IMR-90 (cell line): ENCODE results near the gene RHBDF1. TPM values are rescaled to one million over a fixed set of nuclear protein-coding genes. Genes with fewer than 3 reads are reported as not detected.

Source experiments
- ATAC-seq: fragments of 200-7000 bp; cut with Tn5 transposase; 2 replicates; pipeline ENCODE4 v1.9.1; 2020; ENCODE audit warnings: low read depth, mild to moderate bottlenecking, moderate library complexity
- BruUV-seq: library from RNA; stranded (reverse); fragments of 400-500 nt; replicated peaks from 2 replicates; lab custom pipeline; 2021; lab: Mats Ljungman, UMichigan
- CTCF ChIA-PET: fragments of 300-600 bp; formaldehyde crosslinking; extraction: SDS; loops from one replicate; lab custom pipeline; 2021; ENCODE audit warnings: antibody characterized with exemption; lab: Yijun Ruan, JAX
- POLR2A ChIA-PET: fragments of 300-600 bp; sonication (Branson Sonifier 250); formaldehyde crosslinking; loops from one replicate; lab custom pipeline; 2022; ENCODE audit warnings: antibody characterized with exemption; ENCODE audit not compliant: unreplicated experiment; lab: Charles Lee
- DNase-seq: peaks from one replicate; pipeline ENCODE4 v3.0.0; 2013
- H2AFZ ChIP-seq: replicated peaks from 2 replicates; pipeline ENCODE3; 2013; ENCODE audit warnings: low read length, mild to moderate bottlenecking; ENCODE audit not compliant: poor library complexity
- H2AK5ac ChIP-seq: 2 replicates; pipeline ENCODE4 v1.6.1; 2013; ENCODE audit warnings: low read depth, low read length, inconsistent platforms
- H2AK9ac ChIP-seq: replicated peaks from 2 replicates; pipeline ENCODE3; 2013; ENCODE audit warnings: mild to moderate bottlenecking, low read depth, low read length, moderate library complexity; ENCODE audit not compliant: poor library complexity
- H2BK120ac ChIP-seq: 2 replicates; pipeline ENCODE4 v1.6.1; 2013; ENCODE audit warnings: low read depth, low read length, inconsistent platforms
- H2BK15ac ChIP-seq: 3 replicates; pipeline ENCODE4 v1.6.1; 2013; ENCODE audit warnings: low read depth, low read length, inconsistent platforms
- H2BK20ac ChIP-seq: 2 replicates; pipeline ENCODE4 v1.6.1; 2013; ENCODE audit warnings: low read depth, mild to moderate bottlenecking, inconsistent platforms, low read length, moderate library complexity
- H2BK5ac ChIP-seq: 2 replicates; pipeline ENCODE4 v1.6.1; 2013; ENCODE audit warnings: mild to moderate bottlenecking, low read depth, low read length, inconsistent platforms; ENCODE audit not compliant: poor library complexity, severe bottlenecking
- H3K14ac ChIP-seq: replicated peaks from 2 replicates; pipeline ENCODE4 v1.6.1; 2013; ENCODE audit warnings: low read depth, low read length, inconsistent platforms
- H3K18ac ChIP-seq: 2 replicates; pipeline ENCODE4 v1.6.1; 2013; ENCODE audit warnings: low read depth, low read length, control low read depth
- H3K23ac ChIP-seq: 2 replicates; pipeline ENCODE4 v1.6.1; 2013; ENCODE audit warnings: low read depth, low read length, inconsistent platforms
- H3K27ac ChIP-seq: 2 replicates; pipeline ENCODE4 v1.5.1; 2013; ENCODE audit warnings: mild to moderate bottlenecking, control low read depth, low read length; ENCODE audit not compliant: insufficient read depth
- H3K27me3 ChIP-seq: 2 replicates; pipeline ENCODE4 v1.6.1; 2013; ENCODE audit warnings: low read length; ENCODE audit not compliant: control insufficient read depth, insufficient read depth
- H3K36me3 ChIP-seq: 2 replicates; pipeline ENCODE4 v1.6.1; 2013; ENCODE audit warnings: low read length, mixed read lengths; ENCODE audit not compliant: control insufficient read depth, insufficient read depth
- H3K4ac ChIP-seq: 2 replicates; pipeline ENCODE4 v1.6.1; 2013; ENCODE audit warnings: low read depth, low read length, inconsistent platforms
- H3K4me1 ChIP-seq: 2 replicates; pipeline ENCODE4 v1.6.1; 2013; ENCODE audit warnings: low read length, mixed read lengths; ENCODE audit not compliant: control insufficient read depth, insufficient read depth
- H3K4me2 ChIP-seq: 2 replicates; pipeline ENCODE4 v1.6.1; 2013; ENCODE audit warnings: low read depth, mild to moderate bottlenecking, control low read depth, low read length, moderate library complexity
- H3K4me3 ChIP-seq: 2 replicates; pipeline ENCODE4 v1.5.1; 2013; ENCODE audit warnings: low read depth, mild to moderate bottlenecking, control low read depth, low read length, moderate library complexity; ENCODE audit not compliant: insufficient read depth
- H3K56ac ChIP-seq: 2 replicates; pipeline ENCODE4 v1.6.1; 2013; ENCODE audit warnings: low read length, inconsistent platforms; ENCODE audit not compliant: insufficient read depth; ENCODE audit errors: extremely low read depth
- H3K79me1 ChIP-seq, 2 experiments: 2 replicates each; pipeline ENCODE4 v1.6.1; 2013; ENCODE audit warnings: low read length in 2 of 2, inconsistent platforms in 1 of 2, low read depth in 1 of 2
- H3K9ac ChIP-seq: 2 replicates; pipeline ENCODE4 v1.6.1; 2013; ENCODE audit warnings: low read depth, low read length, control low read depth
- H3K9me1 ChIP-seq: 2 replicates; pipeline ENCODE4 v1.6.1; 2013; ENCODE audit warnings: low read length, inconsistent platforms; ENCODE audit not compliant: insufficient read depth
- H3K9me3 ChIP-seq: 2 replicates; pipeline ENCODE4 v1.6.1; 2013; ENCODE audit warnings: low read length; ENCODE audit not compliant: control insufficient read depth, insufficient read depth
- H4K20me1 ChIP-seq: 2 replicates; pipeline ENCODE4 v1.6.1; 2013; ENCODE audit warnings: low read length, inconsistent platforms; ENCODE audit not compliant: insufficient read depth
- H4K5ac ChIP-seq: 2 replicates; pipeline ENCODE4 v1.6.1; 2013; ENCODE audit warnings: mild to moderate bottlenecking, low read depth, low read length, control low read depth
- H4K8ac ChIP-seq, 2 experiments: 2 replicates each; pipeline ENCODE4 v1.6.1; 2013; ENCODE audit warnings: low read depth in 2 of 2, low read length in 2 of 2, control low read depth in 1 of 2, inconsistent platforms in 1 of 2
- H4K91ac ChIP-seq: 2 replicates; pipeline ENCODE4 v1.6.1; 2013; ENCODE audit warnings: low read depth, low read length, inconsistent platforms; ENCODE audit not compliant: insufficient read depth
- BHLHE40 ChIP-seq: fragments of 150-350 bp; IDR thresholded peaks from 2 replicates; pipeline ENCODE4 v1.6.1; 2016; ENCODE audit warnings: mild to moderate bottlenecking, low read depth, low read length
- CEBPB ChIP-seq: IDR thresholded peaks from 2 replicates; pipeline ENCODE4 v1.6.1; 2012; ENCODE audit warnings: low read depth, low read length, improper control_type of control experiment
- CHD1 ChIP-seq: IDR thresholded peaks from 2 replicates; pipeline ENCODE4 v1.6.1; 2012; ENCODE audit warnings: low read depth, low read length, improper control_type of control experiment
- FOS ChIP-seq: fragments of 150-350 bp; IDR thresholded peaks from 2 replicates; pipeline ENCODE4 v1.6.1; 2016; ENCODE audit warnings: low read depth, low read length
- MAFK ChIP-seq: IDR thresholded peaks from 2 replicates; pipeline ENCODE4 v1.6.1; 2012; ENCODE audit warnings: low read depth, low read length, improper control_type of control experiment
- MAZ ChIP-seq: IDR thresholded peaks from 2 replicates; pipeline ENCODE4 v1.6.1; 2012; ENCODE audit warnings: low read depth, mild to moderate bottlenecking, low read length, improper control_type of control experiment, moderate library complexity, borderline replicate concordance
- MXI1 ChIP-seq: IDR thresholded peaks from 2 replicates; pipeline ENCODE4 v1.6.1; 2012; ENCODE audit warnings: low read depth, mild to moderate bottlenecking, low read length, moderate library complexity, borderline replicate concordance
- NFE2L2 ChIP-seq: fragments of 150-350 bp; IDR thresholded peaks from 2 replicates; pipeline ENCODE4 v1.6.1; 2016; ENCODE audit warnings: low read depth, mild to moderate bottlenecking, low read length
- POLR2A ChIP-seq: IDR thresholded peaks from 2 replicates; pipeline ENCODE4 v1.6.1; 2012; ENCODE audit warnings: mild to moderate bottlenecking, low read depth, low read length
- RAD21 ChIP-seq: IDR thresholded peaks from 2 replicates; pipeline ENCODE4 v1.6.1; 2012; ENCODE audit warnings: low read length, improper control_type of control experiment
- RFX5 ChIP-seq: IDR thresholded peaks from 2 replicates; pipeline ENCODE4 v1.8.0; 2012; ENCODE audit warnings: low read depth, mild to moderate bottlenecking, low read length, moderate library complexity
- USF2 ChIP-seq: fragments of 150-350 bp; IDR thresholded peaks from 2 replicates; pipeline ENCODE4 v1.6.1; 2017; ENCODE audit warnings: mild to moderate bottlenecking, antibody characterized with exemption, low read length, low read depth
- WGBS, 2 experiments: methylation state at CpG; one replicate each; pipeline versions ENCODE4 v1.1.5 to v1.1.7; 2013; ENCODE audit warnings: missing lambda C conversion rate in 2 of 2; ENCODE audit not compliant: insufficient read length in 1 of 2; ENCODE audit errors: extremely low coverage in 2 of 2; 5-methylcytosine and 5-hydroxymethylcytosine counted together
- dilution Hi-C: fragments of 300-500 bp; cut with HindIII; formaldehyde crosslinking; loops from one replicate; pipeline ENCODE4 v1.14.3; 2018; ENCODE audit warnings: low sequenced_read_pairs; ENCODE audit not compliant: unreplicated experiment
- in situ Hi-C: fragments of 300-500 bp; cut with MboI; formaldehyde crosslinking; loops from 3 replicates; pipeline ENCODE4 v1.14.3; 2019; ENCODE audit warnings: low sequenced_read_pairs, inconsistent platforms, mixed read lengths
- intact Hi-C: fragments of 100-400 bp; cut with micrococcal nuclease; formaldehyde crosslinking; loops from 2 replicates; pipeline ENCODE4 v1.10.0; 2022
- polyA plus RNA-seq, 3 experiments: library from polyadenylated mRNA; depleted of rRNA; stranded (reverse); fragments of >200 nt; gene quantifications; 2 replicates each; pipeline ENCODE4 v1.2.3, GENCODE V29; 2012; ENCODE audit warnings: low replicate concordance in 1 of 3
- total RNA-seq: library from RNA; depleted of rRNA; stranded (reverse); fragments of >200 nt; gene quantifications from 2 replicates; pipeline ENCODE4 v1.2.3, GENCODE V29; 2012
- TF ChIP-seq, protein P1 (sequence below): fragments of 150-350 bp; IDR thresholded peaks from 2 replicates; pipeline ENCODE4 v1.6.1; 2016; ENCODE audit warnings: low read depth, mild to moderate bottlenecking, low read length, moderate library complexity, borderline replicate concordance
- TF ChIP-seq, protein P2 (sequence below): conservative IDR thresholded peaks from 2 replicates; pipeline ENCODE4 v1.5.1; 2012; ENCODE audit warnings: mild to moderate bottlenecking, low read depth, low read length, improper control_type of control experiment

The RHBDF1 gene
- total and polyA plus RNA-seq, 2 of the 4 experiments (the other 2 are of a cell fraction): 13.8 to 86.6 TPM

DNA sequence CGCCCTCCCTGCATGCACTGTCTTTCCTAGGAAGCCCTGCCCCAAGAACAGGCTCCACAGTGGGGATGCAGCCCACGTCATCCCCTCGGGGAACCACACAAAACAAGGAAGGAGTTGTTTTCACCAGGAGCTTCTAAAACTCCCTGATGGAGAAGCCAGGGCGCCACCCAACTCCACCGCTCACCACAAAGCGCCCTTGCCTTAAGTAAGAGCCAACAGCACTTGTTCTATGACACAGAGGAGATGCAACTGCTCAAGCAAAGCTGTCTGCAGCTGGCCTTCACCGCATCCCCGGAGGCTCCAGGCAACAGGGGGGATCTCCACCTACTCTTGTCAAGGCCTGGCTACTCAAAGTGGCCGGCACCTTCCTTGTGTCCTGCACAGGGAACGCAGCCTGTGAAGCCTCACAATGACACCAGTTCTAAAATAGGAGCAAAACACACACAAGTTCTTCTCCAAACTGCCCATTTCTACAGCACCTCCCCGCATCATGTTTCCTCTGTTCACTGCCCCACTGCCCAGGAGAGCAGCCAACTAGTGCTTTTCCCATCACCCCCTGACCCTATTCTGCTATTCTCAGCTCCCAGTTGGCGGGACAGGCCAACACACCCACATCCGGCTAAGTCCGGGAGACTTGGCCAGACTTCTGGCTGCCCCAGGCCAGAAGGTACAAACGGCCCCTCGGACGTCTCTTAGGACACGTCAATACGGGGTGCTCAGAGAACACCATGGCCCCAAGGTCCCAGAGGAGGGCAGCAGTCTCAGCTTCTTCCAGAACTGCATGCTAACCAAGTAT, 29.8 kb upstream of the RHBDF1 start (continued):
- TF ChIP-seq RFX5: no peak

DNA sequence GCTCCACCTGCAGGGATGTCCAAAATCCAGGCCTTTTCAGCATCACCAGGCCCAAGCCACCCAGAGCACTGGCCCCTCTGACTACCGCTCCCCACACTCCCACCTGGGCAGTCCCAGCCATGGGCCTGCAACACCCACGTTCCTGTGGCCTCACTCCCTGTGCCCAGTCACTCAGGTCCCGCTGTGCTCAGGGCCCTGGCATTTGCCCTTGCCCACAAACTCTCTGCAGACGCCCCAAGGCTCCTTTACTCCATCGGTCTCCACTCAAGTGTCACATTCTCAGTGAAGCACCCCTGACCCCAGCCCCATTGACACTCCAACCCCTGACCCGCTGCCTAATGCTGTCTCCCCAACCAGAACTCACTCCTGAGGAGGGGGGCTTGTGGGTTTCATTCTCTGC, 29.2 kb upstream of the RHBDF1 start:
- ATAC-seq (no peak), DNase-seq (no peak)
- H3K4me2 ChIP-seq: no peak overlapping the region
- no peak overlapping the region for H2BK5ac ChIP-seq
- no peak overlapping the region for H3K23ac ChIP-seq
- H3K4me3 ChIP-seq: no peak overlapping the region
- H3K27ac ChIP-seq: no peak overlapping the region
- no peak overlapping the region for H4K91ac ChIP-seq
- dilution Hi-C loops (no loop called here), intact Hi-C loops (no loop called here), in situ Hi-C loops (no loop called here)
- H2AK9ac ChIP-seq: no peak overlapping the region
- no peak overlapping the region for H2BK120ac ChIP-seq
- peaks cover 3 to 27% of the 10 kb centered on the region in 2 experiments; a peak in 2 of 4 replicates for H3K79me1 ChIP-seq
- no peak overlapping the region for H4K8ac ChIP-seq
- peaks cover 23% of the 10 kb centered on the region for H4K20me1 ChIP-seq
- CTCF ChIA-PET: no interaction called here
- WGBS, 2 experiments: 79% methylated on average over 2 of the region's 6 CpGs; no CpG with 5 or more reads in 1 of the 2 experiments
- no peak overlapping the region for H2AFZ ChIP-seq
- H3K4me1 ChIP-seq: peaks cover 3% of the 10 kb centered on the region; the same call in 1 of the 2 replicates
- H2AK5ac ChIP-seq: no peak overlapping the region
- BruUV-seq: no TSS peak
- no peak overlapping the region for H4K5ac ChIP-seq
- no peak overlapping the region for H3K4ac ChIP-seq
- POLR2A ChIA-PET: no interaction called here
- no peaks in the 10 kb centered on the region for H3K9me3 ChIP-seq
- H3K9me1 ChIP-seq: no peaks in the 10 kb centered on the region
- peaks cover 37% of the 10 kb centered on the region for H3K36me3 ChIP-seq
- no peak overlapping the region for H2BK15ac ChIP-seq
- H3K56ac ChIP-seq: no peak overlapping the region
- no peaks in the 10 kb centered on the region for H3K27me3 ChIP-seq
- H2BK20ac ChIP-seq: no peak overlapping the region
- H3K9ac ChIP-seq: no peak overlapping the region
- no peak overlapping the region for H3K14ac ChIP-seq
- H3K18ac ChIP-seq: no peak overlapping the region
- TF ChIP-seq MAZ (no peak), BHLHE40 (no peak), MXI1 (no peak), USF2 (no peak), POLR2A (no peak), MAFK (no peak), RAD21 (no peak), CEBPB (no peak), CHD1 (no peak), FOS (no peak), NFE2L2 (no peak)
- TF ChIP-seq, protein P1, sequence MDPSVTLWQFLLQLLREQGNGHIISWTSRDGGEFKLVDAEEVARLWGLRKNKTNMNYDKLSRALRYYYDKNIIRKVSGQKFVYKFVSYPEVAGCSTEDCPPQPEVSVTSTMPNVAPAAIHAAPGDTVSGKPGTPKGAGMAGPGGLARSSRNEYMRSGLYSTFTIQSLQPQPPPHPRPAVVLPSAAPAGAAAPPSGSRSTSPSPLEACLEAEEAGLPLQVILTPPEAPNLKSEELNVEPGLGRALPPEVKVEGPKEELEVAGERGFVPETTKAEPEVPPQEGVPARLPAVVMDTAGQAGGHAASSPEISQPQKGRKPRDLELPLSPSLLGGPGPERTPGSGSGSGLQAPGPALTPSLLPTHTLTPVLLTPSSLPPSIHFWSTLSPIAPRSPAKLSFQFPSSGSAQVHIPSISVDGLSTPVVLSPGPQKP: no peak
- TF ChIP-seq, protein P2, sequence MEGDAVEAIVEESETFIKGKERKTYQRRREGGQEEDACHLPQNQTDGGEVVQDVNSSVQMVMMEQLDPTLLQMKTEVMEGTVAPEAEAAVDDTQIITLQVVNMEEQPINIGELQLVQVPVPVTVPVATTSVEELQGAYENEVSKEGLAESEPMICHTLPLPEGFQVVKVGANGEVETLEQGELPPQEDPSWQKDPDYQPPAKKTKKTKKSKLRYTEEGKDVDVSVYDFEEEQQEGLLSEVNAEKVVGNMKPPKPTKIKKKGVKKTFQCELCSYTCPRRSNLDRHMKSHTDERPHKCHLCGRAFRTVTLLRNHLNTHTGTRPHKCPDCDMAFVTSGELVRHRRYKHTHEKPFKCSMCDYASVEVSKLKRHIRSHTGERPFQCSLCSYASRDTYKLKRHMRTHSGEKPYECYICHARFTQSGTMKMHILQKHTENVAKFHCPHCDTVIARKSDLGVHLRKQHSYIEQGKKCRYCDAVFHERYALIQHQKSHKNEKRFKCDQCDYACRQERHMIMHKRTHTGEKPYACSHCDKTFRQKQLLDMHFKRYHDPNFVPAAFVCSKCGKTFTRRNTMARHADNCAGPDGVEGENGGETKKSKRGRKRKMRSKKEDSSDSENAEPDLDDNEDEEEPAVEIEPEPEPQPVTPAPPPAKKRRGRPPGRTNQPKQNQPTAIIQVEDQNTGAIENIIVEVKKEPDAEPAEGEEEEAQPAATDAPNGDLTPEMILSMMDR: no peak
